ENCODE data around the gene C2CD4C.

The C2CD4C gene

GRCh38 chr19:376111-376470 is 32.9 kb downstream of the C2CD4C start:
- Histone ChIP-seq H3K36me3 (ENCODE audit: insufficient read depth, low read length) (no peaks in the 10 kb centered on the region), H3K79me2 (ENCODE audit: control insufficient read depth, insufficient read depth, low read length, unreplicated experiment) (no peaks in the 10 kb centered on the region), H3K4me3 (ENCODE audit: low read depth, low read length) (no peak overlapping the region), H2AFZ (ENCODE audit: low read length, unreplicated experiment) (no peak overlapping the region), H3K27me3 (ENCODE audit: insufficient read depth, low read length) (peaks cover 26% of the 10 kb centered on the region), H3K4me1 (ENCODE audit: control insufficient read depth, insufficient read depth, low read length, unreplicated experiment) (no peaks in the 10 kb centered on the region), H3K27ac (ENCODE audit: low read depth, low read length) (no peak overlapping the region)

GRCh38 chr19:375395-376110 is 33.4 kb downstream of the C2CD4C start:
- H2AFZ ChIP-seq (ENCODE audit: low read length, unreplicated experiment), result no peak overlapping the region
- no peaks in the 10 kb centered on the region for H3K4me1 ChIP-seq (ENCODE audit: control insufficient read depth, insufficient read depth, low read length, unreplicated experiment)
- H3K79me2 ChIP-seq (ENCODE audit: control insufficient read depth, insufficient read depth, low read length, unreplicated experiment), result no peaks in the 10 kb centered on the region
- no peak overlapping the region for H3K27ac ChIP-seq (ENCODE audit: low read depth, low read length)
- no peak overlapping the region for H3K4me3 ChIP-seq (ENCODE audit: low read depth, low read length)
- no peaks in the 10 kb centered on the region for H3K36me3 ChIP-seq (ENCODE audit: insufficient read depth, low read length)
- peaks cover 26% of the 10 kb centered on the region for H3K27me3 ChIP-seq (ENCODE audit: insufficient read depth, low read length)

GRCh38 chr19:374886-375235 is 34.1 kb downstream of the C2CD4C start:
- H2AFZ ChIP-seq (ENCODE audit: low read length, unreplicated experiment), result no peak overlapping the region
- peaks cover 26% of the 10 kb centered on the region for H3K27me3 ChIP-seq (ENCODE audit: insufficient read depth, low read length)
- H3K27ac ChIP-seq (ENCODE audit: low read depth, low read length), result no peak overlapping the region
- H3K36me3 ChIP-seq (ENCODE audit: insufficient read depth, low read length), result no peaks in the 10 kb centered on the region
- no peaks in the 10 kb centered on the region for H3K79me2 ChIP-seq (ENCODE audit: control insufficient read depth, insufficient read depth, low read length, unreplicated experiment)
- no peaks in the 10 kb centered on the region for H3K4me1 ChIP-seq (ENCODE audit: control insufficient read depth, insufficient read depth, low read length, unreplicated experiment)
- H3K4me3 ChIP-seq (ENCODE audit: low read depth, low read length), result no peak overlapping the region

- no peak overlapping the region for H3K4me3 ChIP-seq (ENCODE audit: low read depth, low read length)
- peaks cover 26% of the 10 kb centered on the region for H3K27me3 ChIP-seq (ENCODE audit: insufficient read depth, low read length)
- no peak overlapping the region for H2AFZ ChIP-seq (ENCODE audit: low read length, unreplicated experiment)
- H3K27ac ChIP-seq (ENCODE audit: low read depth, low read length), result no peak overlapping the region
- no peaks in the 10 kb centered on the region for H3K79me2 ChIP-seq (ENCODE audit: control insufficient read depth, insufficient read depth, low read length, unreplicated experiment)
- no peaks in the 10 kb centered on the region for H3K4me1 ChIP-seq (ENCODE audit: control insufficient read depth, insufficient read depth, low read length, unreplicated experiment)
- H3K36me3 ChIP-seq (ENCODE audit: insufficient read depth, low read length), result no peaks in the 10 kb centered on the region
Measured at GRCh38 chr19:374183-374885, 34.6 kb downstream of the C2CD4C start.

- Histone ChIP-seq H3K27me3 (ENCODE audit: insufficient read depth, low read length) (peaks cover 34% of the 10 kb centered on the region), H3K4me3 (ENCODE audit: low read depth, low read length) (no peak overlapping the region), H3K36me3 (ENCODE audit: insufficient read depth, low read length) (no peaks in the 10 kb centered on the region), H2AFZ (ENCODE audit: low read length, unreplicated experiment) (no peak overlapping the region), H3K4me1 (ENCODE audit: control insufficient read depth, insufficient read depth, low read length, unreplicated experiment) (no peaks in the 10 kb centered on the region), H3K79me2 (ENCODE audit: control insufficient read depth, insufficient read depth, low read length, unreplicated experiment) (no peaks in the 10 kb centered on the region), H3K27ac (ENCODE audit: low read depth, low read length) (no peak overlapping the region)
Measured at GRCh38 chr19:373391-374182, 35.4 kb downstream of the C2CD4C start.

GRCh38 chr19:372306-372890 is 36.5 kb downstream of the C2CD4C start:
- Histone ChIP-seq H3K27me3 (ENCODE audit: insufficient read depth, low read length) (peaks cover 43% of the 10 kb centered on the region), H3K79me2 (ENCODE audit: control insufficient read depth, insufficient read depth, low read length, unreplicated experiment) (no peaks in the 10 kb centered on the region), H3K4me1 (ENCODE audit: control insufficient read depth, insufficient read depth, low read length, unreplicated experiment) (no peaks in the 10 kb centered on the region), H3K4me3 (ENCODE audit: low read depth, low read length) (no peak overlapping the region), H3K27ac (ENCODE audit: low read depth, low read length) (no peak overlapping the region), H2AFZ (ENCODE audit: low read length, unreplicated experiment) (no peak overlapping the region), H3K36me3 (ENCODE audit: insufficient read depth, low read length) (no peaks in the 10 kb centered on the region)

GRCh38 chr19:371501-372168 is 37.3 kb downstream of the C2CD4C start:
- H3K36me3 ChIP-seq (ENCODE audit: insufficient read depth, low read length), result no peaks in the 10 kb centered on the region
- no peak overlapping the region for H3K4me3 ChIP-seq (ENCODE audit: low read depth, low read length)
- H3K79me2 ChIP-seq (ENCODE audit: control insufficient read depth, insufficient read depth, low read length, unreplicated experiment), result no peaks in the 10 kb centered on the region
- no peak overlapping the region for H3K27ac ChIP-seq (ENCODE audit: low read depth, low read length)
- H3K27me3 ChIP-seq (ENCODE audit: insufficient read depth, low read length), result peaks cover 47% of the 10 kb centered on the region
- H2AFZ ChIP-seq (ENCODE audit: low read length, unreplicated experiment), result no peak overlapping the region
- H3K4me1 ChIP-seq (ENCODE audit: control insufficient read depth, insufficient read depth, low read length, unreplicated experiment), result no peaks in the 10 kb centered on the region

- Histone ChIP-seq H3K4me3 (ENCODE audit: low read depth, low read length) (no peak overlapping the region), H3K27me3 (ENCODE audit: insufficient read depth, low read length) (peaks cover 51% of the 10 kb centered on the region), H2AFZ (ENCODE audit: low read length, unreplicated experiment) (no peak overlapping the region), H3K4me1 (ENCODE audit: control insufficient read depth, insufficient read depth, low read length, unreplicated experiment) (no peaks in the 10 kb centered on the region), H3K36me3 (ENCODE audit: insufficient read depth, low read length) (no peaks in the 10 kb centered on the region), H3K79me2 (ENCODE audit: control insufficient read depth, insufficient read depth, low read length, unreplicated experiment) (no peaks in the 10 kb centered on the region), H3K27ac (ENCODE audit: low read depth, low read length) (no peak overlapping the region)
Measured at GRCh38 chr19:370641-371330, 38.2 kb downstream of the C2CD4C start.

- Histone ChIP-seq H3K4me3 (ENCODE audit: low read depth, low read length) (no peak overlapping the region), H3K36me3 (ENCODE audit: insufficient read depth, low read length) (no peaks in the 10 kb centered on the region), H3K79me2 (ENCODE audit: control insufficient read depth, insufficient read depth, low read length, unreplicated experiment) (no peaks in the 10 kb centered on the region), H2AFZ (ENCODE audit: low read length, unreplicated experiment) (no peak overlapping the region), H3K4me1 (ENCODE audit: control insufficient read depth, insufficient read depth, low read length, unreplicated experiment) (no peaks in the 10 kb centered on the region), H3K27me3 (ENCODE audit: insufficient read depth, low read length) (peaks cover 51% of the 10 kb centered on the region; the same call in 1 of the 2 replicates), H3K27ac (ENCODE audit: low read depth, low read length) (no peak overlapping the region)
Measured at GRCh38 chr19:369876-370275, 39.1 kb downstream of the C2CD4C start.

GRCh38 chr19:369256-369655 is 39.7 kb downstream of the C2CD4C start:
- no peaks in the 10 kb centered on the region for H3K36me3 ChIP-seq (ENCODE audit: insufficient read depth, low read length)
- peaks cover 46% of the 10 kb centered on the region; the same call in 1 of the 2 replicates for H3K27me3 ChIP-seq (ENCODE audit: insufficient read depth, low read length)
- no peak overlapping the region for H3K27ac ChIP-seq (ENCODE audit: low read depth, low read length)
- no peak overlapping the region for H2AFZ ChIP-seq (ENCODE audit: low read length, unreplicated experiment)
- H3K4me1 ChIP-seq (ENCODE audit: control insufficient read depth, insufficient read depth, low read length, unreplicated experiment), result no peaks in the 10 kb centered on the region
- no peaks in the 10 kb centered on the region for H3K79me2 ChIP-seq (ENCODE audit: control insufficient read depth, insufficient read depth, low read length, unreplicated experiment)
- H3K4me3 ChIP-seq (ENCODE audit: low read depth, low read length), result no peak overlapping the region
